Measurements from ENCODE around the gene JDP2. TPM values are rescaled to one million over a fixed set of nuclear protein-coding genes. Genes with fewer than 3 reads are reported as not detected.

JDP2 gene, protein sequence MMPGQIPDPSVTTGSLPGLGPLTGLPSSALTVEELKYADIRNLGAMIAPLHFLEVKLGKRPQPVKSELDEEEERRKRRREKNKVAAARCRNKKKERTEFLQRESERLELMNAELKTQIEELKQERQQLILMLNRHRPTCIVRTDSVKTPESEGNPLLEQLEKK
- total RNA-seq = 4.5 and 18.8 TPM in 2 replicates

DNA sequence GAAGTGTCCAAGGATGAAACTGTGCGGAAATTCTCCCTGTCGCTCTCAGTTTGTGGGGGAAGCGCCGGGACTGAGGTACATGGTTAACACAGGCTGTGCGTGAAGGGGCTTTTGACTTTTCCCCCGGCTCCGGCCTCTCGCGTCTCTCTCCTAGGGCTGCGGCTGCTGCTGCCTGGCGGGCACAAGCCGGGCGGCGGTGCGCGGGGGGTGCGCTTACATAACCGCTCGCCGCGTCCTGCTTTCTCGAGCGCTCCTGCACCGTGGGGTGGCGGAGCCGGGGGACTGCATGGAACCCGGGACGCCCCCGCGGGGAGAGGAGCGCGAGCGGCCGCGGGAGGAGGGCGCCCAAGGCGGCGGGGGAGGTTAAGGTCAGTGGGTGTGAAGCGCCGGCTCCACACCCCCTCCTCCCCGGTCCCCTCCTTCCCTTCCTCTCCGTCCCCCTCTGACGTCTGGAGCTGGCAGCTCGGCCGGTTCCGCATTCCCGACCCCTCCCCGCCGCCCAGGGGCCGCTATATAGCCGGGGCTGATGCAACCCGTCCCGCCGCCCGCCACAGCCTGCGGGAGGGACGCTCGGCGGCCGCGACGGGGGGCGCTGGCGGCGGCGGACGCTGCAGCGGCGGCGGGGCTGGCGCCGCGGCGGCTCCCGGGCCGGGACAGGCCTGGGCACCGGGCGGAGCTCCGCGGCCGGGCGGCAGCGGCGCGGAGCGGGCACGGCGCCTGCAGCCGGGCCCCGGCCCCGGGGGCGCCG, at the start of gene JDP2:
Gene JDP2, plus strand, starts transcription at position 541 of the 748 bp plus-strand sequence. CDS start 9,899 bp downstream, outside the sequence.

DNA sequence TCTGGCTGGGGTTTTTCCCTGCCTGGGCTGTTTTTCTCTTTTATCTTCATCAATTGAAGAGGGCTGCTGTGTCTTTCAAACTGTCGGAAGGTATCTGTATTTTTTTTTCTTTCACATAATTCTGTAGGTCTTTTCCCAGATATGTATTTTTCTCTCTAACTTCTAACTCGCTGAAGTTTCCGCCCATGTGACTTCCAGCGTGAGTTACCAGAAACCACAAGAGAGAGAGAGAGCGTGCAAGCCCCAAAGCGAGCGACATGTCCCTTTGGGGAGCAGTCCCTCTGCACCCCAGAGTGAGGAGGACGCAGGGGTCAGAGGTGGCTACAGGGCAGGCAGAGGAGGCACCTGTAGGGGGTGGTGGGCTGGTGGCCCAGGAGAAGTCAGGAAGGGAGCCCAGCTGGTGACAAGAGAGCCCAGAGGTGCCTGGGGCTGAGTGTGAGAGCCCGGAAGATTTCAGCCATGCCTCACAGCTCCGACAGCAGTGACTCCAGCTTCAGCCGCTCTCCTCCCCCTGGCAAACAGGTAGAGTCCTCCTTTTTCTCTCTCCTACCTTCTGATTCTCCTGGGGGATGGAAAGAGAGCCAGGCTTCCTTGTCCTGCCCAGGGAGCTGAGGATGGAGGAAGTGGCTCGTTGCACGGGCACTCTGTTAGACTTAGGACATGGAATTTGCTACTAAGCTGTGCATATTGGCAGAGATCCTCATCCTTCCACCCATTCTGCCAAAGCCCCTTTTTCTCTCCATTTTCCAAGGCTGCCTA, 94.6 kb downstream of the JDP2 start, which contains the start of gene BATF:
Gene BATF, plus strand, starts transcription at position 246 of the 759 bp plus-strand sequence. Its CDS starts 214 bp downstream, at position 460.

Other genes starting within 250 kb of the JDP2 start
- gene FOS, start 149.2 kb upstream of the JDP2 start, total RNA-seq = 3.2 and 4.9 TPM in 2 replicates
- not detected in 2 replicates for gene BATF, start 94.4 kb downstream of the JDP2 start, total RNA-seq
- 0.32 and 0.46 TPM in 2 replicates for gene FLVCR2, start 150.6 kb downstream of the JDP2 start, total RNA-seq
- gene ERG28, start 232.9 kb downstream of the JDP2 start, total RNA-seq = 5.2 and 7.6 TPM in 2 replicates
- 20.5 and 21.1 TPM in 2 replicates for gene TTLL5, start 233.2 kb downstream of the JDP2 start, total RNA-seq